Activated naive CD4-positive, alpha-beta T cell treated with anti-CD3 and anti-CD28 coated beads, Interleukin-2, amount 50 U/mL, for 24 hours (primary cell): ENCODE results near the gene GPR39.
"Not testable (repeated sequence)": the region's sequence is repeated elsewhere in the genome, so short reads cannot be mapped to it uniquely, and the experiment has no call there.

Experiments used
- H3K27ac Mint-ChIP-seq: one replicate; pipeline ENCODE4 v1.8.0; 2021; ENCODE audit warnings: mild to moderate bottlenecking, mixed read lengths
- H3K27me3 Mint-ChIP-seq: one replicate; pipeline ENCODE4 v1.8.0; 2021; ENCODE audit warnings: mixed read lengths
- H3K36me3 Mint-ChIP-seq: one replicate; pipeline ENCODE4 v1.8.0; 2021; ENCODE audit warnings: mixed read lengths
- H3K4me1 Mint-ChIP-seq: one replicate; pipeline ENCODE4 v1.8.0; 2021; ENCODE audit warnings: mixed read lengths
- H3K4me3 Mint-ChIP-seq: one replicate; pipeline ENCODE4 v1.8.0; 2021; ENCODE audit warnings: mild to moderate bottlenecking, mixed read lengths
- H3K9me3 Mint-ChIP-seq: one replicate; pipeline ENCODE4 v1.8.0; 2021; ENCODE audit warnings: mixed read lengths

GPR39 gene

GRCh38 chr2:132416723-132417395 lies at the start of gene GPR39:
TSS of gene GPR39 (plus strand) at chr2:132416805.
- H3K27ac Mint-ChIP-seq, result no peak within 1 kb of the TSS

DNA sequence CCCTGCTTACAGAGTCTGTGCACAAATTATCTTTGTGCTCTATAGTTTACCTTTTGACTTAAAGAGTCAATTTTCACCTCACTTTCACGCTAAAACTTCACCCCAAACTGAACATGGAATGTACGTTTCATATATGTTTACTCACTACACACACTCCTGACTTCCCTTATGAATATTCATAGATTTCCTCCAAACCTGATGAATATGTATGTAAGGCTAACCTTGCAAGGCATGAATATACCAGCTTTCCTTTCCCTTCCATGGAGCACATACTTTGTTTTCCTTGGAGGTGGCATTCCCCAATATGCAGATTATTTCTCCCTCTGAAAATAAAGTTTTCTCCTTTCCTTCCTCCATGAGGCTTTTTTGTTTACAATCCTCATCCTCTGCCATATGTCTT lies 48.4 kb upstream of the GPR39 start:
- H3K4me3 Mint-ChIP-seq, result no peak overlapping the region
- H3K36me3 Mint-ChIP-seq, result no peaks in the 10 kb centered on the region
- no peak overlapping the region for H3K27ac Mint-ChIP-seq
- H3K9me3 Mint-ChIP-seq, result peaks cover 5% of the 10 kb centered on the region
- no peaks in the 10 kb centered on the region for H3K27me3 Mint-ChIP-seq
- H3K4me1 Mint-ChIP-seq, result no peaks in the 10 kb centered on the region

More at GRCh38 chr2:132416723-132417395, at the start of gene GPR39:
- peaks cover 13% of the 10 kb centered on the region for H3K27me3 Mint-ChIP-seq
- H3K4me1 Mint-ChIP-seq, result no peaks in the 10 kb centered on the region
- no peak within 1 kb of the TSS for H3K4me3 Mint-ChIP-seq
- H3K36me3 Mint-ChIP-seq, result no peaks in the 10 kb centered on the region
- peaks cover 10% of the 10 kb centered on the region for H3K9me3 Mint-ChIP-seq

- Mint-ChIP-seq H3K4me1 (no peaks in the 10 kb centered on the region), H3K27me3 (no peaks in the 10 kb centered on the region), H3K36me3 (no peaks in the 10 kb centered on the region), H3K9me3 (no peaks in the 10 kb centered on the region), H3K4me3 (no peak overlapping the region), H3K27ac (no peak overlapping the region)
These were observed 44.3 kb upstream of the GPR39 start for GRCh38 chr2:132372276-132372675.

DNA sequence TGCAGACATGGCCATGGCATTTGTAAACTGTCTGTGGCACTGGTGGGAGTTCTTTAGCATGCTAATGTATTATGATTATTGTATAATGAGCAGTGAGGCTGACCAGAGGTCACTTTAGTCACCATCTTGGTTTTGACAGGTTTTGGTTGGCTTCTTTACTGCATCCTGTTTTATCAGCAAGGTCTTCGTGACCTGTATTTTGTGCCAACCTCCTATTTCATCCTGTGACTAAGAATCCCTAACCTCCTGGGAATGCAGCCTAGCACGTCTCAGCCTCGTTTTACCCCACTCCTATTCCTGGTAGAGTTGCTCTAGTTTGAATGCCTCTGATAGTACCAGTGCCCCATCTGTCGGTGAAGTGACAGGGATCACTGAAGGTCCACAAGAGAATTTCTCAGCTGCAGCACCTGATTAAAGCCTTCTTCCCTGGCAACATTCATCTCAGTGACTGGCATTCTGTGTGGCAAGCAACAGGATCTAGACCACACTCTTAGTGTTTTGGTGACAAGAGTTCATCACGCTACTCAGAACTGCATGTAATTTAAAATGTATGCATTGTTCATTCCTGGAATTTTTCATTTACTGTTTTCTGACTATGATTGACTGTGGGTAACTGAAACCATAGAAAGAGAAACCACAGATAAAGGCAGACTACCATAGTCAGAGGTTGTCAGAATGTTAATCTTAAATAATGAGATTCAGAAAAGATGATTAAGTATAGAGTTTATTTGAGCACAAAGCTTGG lies 43.0 kb upstream of the GPR39 start:
- Mint-ChIP-seq H3K9me3 (no peaks in the 10 kb centered on the region), H3K4me3 (no peak overlapping the region), H3K4me1 (no peaks in the 10 kb centered on the region), H3K36me3 (no peaks in the 10 kb centered on the region), H3K27me3 (no peaks in the 10 kb centered on the region), H3K27ac (no peak overlapping the region)

GRCh38 chr2:132374151-132374550 lies 42.5 kb upstream of the GPR39 start:
- Mint-ChIP-seq H3K27me3 (no peaks in the 10 kb centered on the region), H3K4me1 (no peaks in the 10 kb centered on the region), H3K36me3 (no peaks in the 10 kb centered on the region), H3K4me3 (no peak overlapping the region), H3K27ac (no peak overlapping the region), H3K9me3 (no peaks in the 10 kb centered on the region)

DNA sequence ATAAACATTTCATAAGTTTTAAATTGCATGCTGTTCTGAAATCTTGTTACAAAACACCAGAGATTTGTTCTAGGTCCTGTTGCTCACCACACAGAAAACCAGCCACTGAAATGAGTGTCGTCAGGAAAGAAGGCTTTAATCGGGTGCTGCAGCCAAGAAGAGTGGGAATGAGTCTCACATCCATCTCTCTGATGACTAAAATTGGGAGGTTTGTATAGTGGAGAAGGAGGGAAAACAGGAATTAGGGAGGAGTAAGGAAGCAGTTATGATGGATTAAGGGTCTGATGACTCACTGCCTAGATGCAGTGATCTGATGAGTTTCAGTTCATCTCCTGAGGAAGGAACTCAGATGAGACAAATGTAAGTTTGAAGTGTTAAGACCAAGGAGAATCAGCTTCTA lies 42.1 kb upstream of the GPR39 start:
- Mint-ChIP-seq H3K9me3 (peaks cover 2% of the 10 kb centered on the region), H3K27me3 (no peaks in the 10 kb centered on the region), H3K4me3 (no peak overlapping the region), H3K4me1 (no peaks in the 10 kb centered on the region), H3K27ac (no peak overlapping the region), H3K36me3 (no peaks in the 10 kb centered on the region)

- Mint-ChIP-seq H3K27ac (no peak overlapping the region), H3K36me3 (no peaks in the 10 kb centered on the region), H3K4me1 (no peaks in the 10 kb centered on the region), H3K27me3 (no peaks in the 10 kb centered on the region), H3K9me3 (peaks cover 5% of the 10 kb centered on the region), H3K4me3 (no peak overlapping the region)
These were observed 41.6 kb upstream of the GPR39 start for GRCh38 chr2:132374961-132375360.

DNA sequence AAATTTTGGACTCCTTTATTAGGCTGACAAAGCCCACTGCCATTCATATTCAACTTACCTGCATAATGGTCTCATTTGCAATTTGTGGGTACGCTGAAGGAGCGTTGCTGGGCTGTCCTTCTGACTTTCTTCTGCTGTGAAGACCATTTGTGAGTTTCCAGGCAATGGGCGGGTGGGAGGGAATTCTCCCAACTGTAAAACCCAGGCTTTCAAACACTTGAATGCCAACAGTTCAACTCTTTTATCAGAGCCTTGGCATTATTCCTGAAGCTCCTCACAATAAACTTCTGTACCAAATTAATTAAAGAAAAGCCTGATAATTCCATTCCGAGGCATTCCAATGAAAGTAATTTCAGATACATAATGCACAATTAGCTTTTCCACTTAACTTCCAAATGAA lies 35.2 kb upstream of the GPR39 start:
- Mint-ChIP-seq H3K27me3 (no peaks in the 10 kb centered on the region), H3K27ac (no peak overlapping the region)

DNA sequence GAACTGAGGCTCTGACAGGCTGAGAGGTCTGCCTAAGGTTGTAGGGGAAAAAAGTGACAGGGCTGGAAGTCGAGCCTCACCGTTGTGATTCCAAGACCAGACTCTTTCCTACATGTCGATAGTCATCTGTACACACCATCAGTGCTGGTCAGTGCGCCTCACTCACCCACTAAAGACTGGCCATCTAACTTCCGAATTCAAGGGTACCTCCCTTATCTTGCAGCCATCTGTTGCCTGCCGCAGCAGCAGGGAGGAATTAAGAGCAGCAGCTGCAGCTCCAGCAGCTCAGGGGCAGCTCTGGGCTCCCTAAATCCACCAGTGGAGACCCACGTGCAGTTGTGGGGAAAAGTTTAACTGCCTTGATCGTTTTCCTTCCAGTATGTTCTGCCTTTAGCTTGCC lies 32.6 kb upstream of the GPR39 start:
- no peaks in the 10 kb centered on the region for H3K4me1 Mint-ChIP-seq
- no peaks in the 10 kb centered on the region for H3K27me3 Mint-ChIP-seq
- H3K27ac Mint-ChIP-seq, result no peak overlapping the region
- no peak overlapping the region for H3K4me3 Mint-ChIP-seq
- no peaks in the 10 kb centered on the region for H3K36me3 Mint-ChIP-seq
- peaks cover 10% of the 10 kb centered on the region for H3K9me3 Mint-ChIP-seq

More for the DNA sequence above, 35.2 kb upstream of the GPR39 start:
- Mint-ChIP-seq H3K4me3 (no peak overlapping the region), H3K36me3 (no peaks in the 10 kb centered on the region), H3K4me1 (no peaks in the 10 kb centered on the region), H3K9me3 (peaks cover 5% of the 10 kb centered on the region)

DNA sequence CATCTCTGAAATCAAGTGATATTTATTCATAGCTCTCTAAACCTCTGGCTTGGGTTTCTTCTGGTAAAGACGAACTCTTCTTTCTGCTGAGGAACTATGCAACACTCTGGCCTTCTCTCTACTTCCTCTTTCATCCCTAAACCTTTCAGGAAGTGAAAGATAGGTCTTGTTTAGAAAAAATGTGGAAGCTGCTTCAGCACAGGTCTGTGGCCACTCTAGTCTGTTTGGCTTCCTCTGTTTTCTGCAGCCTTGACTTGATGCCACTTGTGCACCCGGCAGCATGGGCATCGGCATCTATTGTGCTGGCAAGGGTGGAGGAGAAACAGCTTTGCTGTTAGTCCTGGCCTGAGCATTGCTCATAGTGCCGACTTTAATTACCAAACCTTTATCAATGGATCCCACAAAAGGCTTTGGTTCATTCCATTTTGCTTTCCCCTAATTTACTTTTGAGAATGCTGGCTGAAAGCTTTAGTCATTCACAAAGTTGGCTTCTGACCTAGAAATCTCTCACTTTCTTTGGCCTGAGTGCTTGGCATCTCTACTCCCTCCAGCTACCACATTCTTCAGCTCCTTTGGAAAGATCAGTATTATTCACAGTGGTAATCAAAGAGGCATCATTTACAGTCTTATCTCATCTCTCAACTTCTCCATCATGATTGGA lies 32.0 kb upstream of the GPR39 start:
- Mint-ChIP-seq H3K4me3 (no peak overlapping the region), H3K36me3 (no peaks in the 10 kb centered on the region), H3K4me1 (no peaks in the 10 kb centered on the region), H3K27me3 (no peaks in the 10 kb centered on the region), H3K9me3 (peaks cover 7% of the 10 kb centered on the region), H3K27ac (no peak overlapping the region)

GRCh38 chr2:132387126-132387525 lies 29.5 kb upstream of the GPR39 start:
- no peak overlapping the region for H3K27ac Mint-ChIP-seq
- H3K36me3 Mint-ChIP-seq, result no peaks in the 10 kb centered on the region
- no peak overlapping the region for H3K4me3 Mint-ChIP-seq
- no peaks in the 10 kb centered on the region for H3K27me3 Mint-ChIP-seq
- H3K4me1 Mint-ChIP-seq, result no peaks in the 10 kb centered on the region
- peaks cover 4% of the 10 kb centered on the region for H3K9me3 Mint-ChIP-seq

DNA sequence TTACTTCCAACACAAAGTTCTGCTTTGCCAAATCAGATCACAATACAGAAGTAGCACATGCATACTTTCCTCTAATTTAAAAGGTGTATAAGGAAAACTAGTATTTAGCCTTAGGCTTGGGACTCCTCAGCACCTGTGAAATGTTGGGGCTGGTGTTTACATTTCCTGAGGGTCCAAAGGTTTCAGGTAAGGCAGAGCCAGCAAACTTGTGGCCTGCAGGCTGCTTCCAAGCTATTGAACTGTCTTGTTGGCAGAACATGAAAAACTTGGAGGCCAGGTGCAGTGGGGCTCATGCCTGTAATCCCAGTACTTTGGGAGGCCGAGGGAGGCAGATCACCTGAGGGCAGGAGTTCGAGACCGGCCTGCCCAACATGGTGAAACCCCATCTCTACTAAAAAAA lies 26.5 kb upstream of the GPR39 start:
- H3K4me1 Mint-ChIP-seq, result no peaks in the 10 kb centered on the region
- H3K4me3 Mint-ChIP-seq, result no peak overlapping the region
- no peak overlapping the region for H3K27ac Mint-ChIP-seq

GRCh38 chr2:132391378-132391777 lies 25.2 kb upstream of the GPR39 start:
- Mint-ChIP-seq H3K36me3 (no peaks in the 10 kb centered on the region), H3K9me3 (peaks cover 4% of the 10 kb centered on the region), H3K27me3 (no peaks in the 10 kb centered on the region)

More for the DNA sequence above, 26.5 kb upstream of the GPR39 start:
- peaks cover 4% of the 10 kb centered on the region for H3K9me3 Mint-ChIP-seq
- no peaks in the 10 kb centered on the region for H3K27me3 Mint-ChIP-seq
- no peaks in the 10 kb centered on the region for H3K36me3 Mint-ChIP-seq

GRCh38 chr2:132392221-132392620 lies 24.4 kb upstream of the GPR39 start:
- Mint-ChIP-seq H3K27ac (no peak overlapping the region), H3K9me3 (peaks cover 4% of the 10 kb centered on the region), H3K27me3 (no peaks in the 10 kb centered on the region)

More at GRCh38 chr2:132391378-132391777, 25.2 kb upstream of the GPR39 start:
- no peaks in the 10 kb centered on the region for H3K4me1 Mint-ChIP-seq
- no peak overlapping the region for H3K4me3 Mint-ChIP-seq
- H3K27ac Mint-ChIP-seq, result no peak overlapping the region

DNA sequence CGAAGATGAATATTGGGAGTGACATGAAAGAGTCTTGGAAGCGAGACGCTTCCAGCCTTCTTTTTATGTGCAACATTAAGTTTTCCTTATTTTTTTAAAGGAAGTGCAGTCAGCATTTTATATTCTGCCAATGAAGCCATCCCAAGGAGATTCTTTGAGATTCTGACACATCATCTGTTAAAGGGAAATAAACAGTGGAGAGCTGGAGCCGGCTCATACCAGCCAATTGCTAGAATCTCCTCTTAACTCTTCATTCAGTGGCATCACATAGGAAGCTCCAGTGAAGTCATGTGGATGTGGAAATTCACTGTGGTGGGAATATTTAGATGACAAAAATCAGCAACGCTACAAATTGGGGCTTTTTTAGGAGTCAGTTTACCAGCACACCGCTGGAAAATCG lies 23.7 kb upstream of the GPR39 start:
- Mint-ChIP-seq H3K27ac (no peak overlapping the region), H3K4me3 (no peak overlapping the region), H3K4me1 (no peaks in the 10 kb centered on the region), H3K9me3 (peaks cover under 1% of the 10 kb centered on the region), H3K27me3 (no peaks in the 10 kb centered on the region), H3K36me3 (no peaks in the 10 kb centered on the region)

More at GRCh38 chr2:132392221-132392620, 24.4 kb upstream of the GPR39 start:
- Mint-ChIP-seq H3K4me1 (no peaks in the 10 kb centered on the region), H3K4me3 (no peak overlapping the region), H3K36me3 (no peaks in the 10 kb centered on the region)

GRCh38 chr2:132397042-132397441 lies 19.6 kb upstream of the GPR39 start:
- not testable (repeated sequence) for H3K4me3 Mint-ChIP-seq, H3K27me3 Mint-ChIP-seq, H3K9me3 Mint-ChIP-seq, H3K27ac Mint-ChIP-seq, H3K36me3 Mint-ChIP-seq, H3K4me1 Mint-ChIP-seq
